HepG2 (cell line): Measurements from ENCODE around the gene DHTKD1. TPM values are rescaled to one million over a fixed set of nuclear protein-coding genes. Genes with fewer than 3 reads are reported as not detected.

ENCODE experiments used
- ATAC-seq: fragments of 200-7000 bp; cut with Tn5 transposase; 3 replicates; pipeline ENCODE4 v1.9.1; 2020; ENCODE audit warnings: mild to moderate bottlenecking, moderate library complexity
- BruUV-seq: library from RNA; stranded (reverse); fragments of 400-500 nt; replicated peaks from 2 replicates; lab custom pipeline; 2021; lab: Mats Ljungman, UMichigan
- CTCF ChIA-PET: fragments of 300-600 bp; formaldehyde crosslinking; extraction: SDS; loops from one replicate; lab custom pipeline; 2021; ENCODE audit warnings: low total read pairs, inconsistent platforms, low intra/inter-chr PET ratio; lab: Yijun Ruan, JAX
- POLR2A ChIA-PET: fragments of 350-600 bp; sonication (Branson Sonifier 250); formaldehyde crosslinking; loops from one replicate; lab custom pipeline; 2020; ENCODE audit warnings: antibody characterized with exemption, inconsistent platforms; lab: Yijun Ruan, JAX
- DNase-seq: peaks from one replicate; pipeline ENCODE4 v3.0.0-alpha.2; 2015; ENCODE audit warnings: low spot score
- FAIRE-seq: peaks from 3 replicates; lab custom pipeline; 2011; peaks lifted over from hg19 to GRCh38; lab: Jason Lieb, UNC
- H2AFZ ChIP-seq: one replicate; pipeline ENCODE4 v1.6.1; 2011; ENCODE audit warnings: low read length, inconsistent platforms
- H3K27ac ChIP-seq: fragments of 300-600 bp; 3 replicates; pipeline ENCODE4 v1.8.0; 2011; ENCODE audit warnings: mixed run types, mild to moderate bottlenecking, mixed read lengths, low read length, inconsistent platforms; ENCODE audit not compliant: insufficient read depth; ENCODE audit errors: extremely low read length
- H3K27me3 ChIP-seq, 2 experiments: fragments of 200-600 bp in 1 of 2; 2 replicates in 1 of 2; 3 replicates in 1 of 2; pipeline versions ENCODE4 v1.6.0 to v1.8.0; 2011; ENCODE audit warnings: low read length in 2 of 2, mild to moderate bottlenecking in 2 of 2, moderate library complexity in 2 of 2, inconsistent platforms in 1 of 2; ENCODE audit not compliant: insufficient read depth in 2 of 2, control insufficient read depth in 1 of 2
- H3K36me3 ChIP-seq, 2 experiments: fragments of 200-600 bp in 1 of 2; replicated peaks in 1 of 2; 2 replicates in 1 of 2; 3 replicates in 1 of 2; pipeline versions ENCODE4 v1.5.1 to v1.8.0; 2011; ENCODE audit warnings: low read length in 2 of 2, inconsistent platforms in 1 of 2; ENCODE audit not compliant: insufficient read depth in 2 of 2, control insufficient read depth in 1 of 2
- H3K4me1 ChIP-seq: 2 replicates; pipeline ENCODE4 v1.5.1; 2012; ENCODE audit warnings: low read length, inconsistent platforms; ENCODE audit not compliant: insufficient read depth
- H3K4me2 ChIP-seq: 2 replicates; pipeline ENCODE4 v1.6.0; 2011; ENCODE audit warnings: low read depth, low read length, inconsistent platforms
- H3K4me3 ChIP-seq, 3 experiments: fragments of 200-600 bp in 1 of 3; sonication (generic), shearing (Covaris generic) in 1 of 3; replicated peaks in 1 of 3; 2 replicates each; pipeline ENCODE4 v1.5.1; 2011 to 2016; ENCODE audit warnings: low read length in 3 of 3, inconsistent platforms in 2 of 3, low read depth in 2 of 3, mild to moderate bottlenecking in 2 of 3, control low read depth in 1 of 3, mixed read lengths in 1 of 3; ENCODE audit not compliant: insufficient read depth in 1 of 3
- H3K79me2 ChIP-seq: one replicate; pipeline ENCODE4 v1.6.1; 2011; ENCODE audit warnings: low read length, inconsistent platforms; ENCODE audit not compliant: insufficient read depth
- H3K9ac ChIP-seq: 2 replicates; pipeline ENCODE4 v1.6.0; 2011; ENCODE audit warnings: mild to moderate bottlenecking, low read depth, low read length, inconsistent platforms; ENCODE audit not compliant: insufficient read depth
- H3K9me3 ChIP-seq: 2 replicates; pipeline ENCODE4 v1.5.1; 2012; ENCODE audit warnings: mild to moderate bottlenecking, low read length
- H4K20me1 ChIP-seq: 2 replicates; pipeline ENCODE4 v1.6.0; 2011; ENCODE audit warnings: inconsistent platforms, mild to moderate bottlenecking, low read length, moderate library complexity; ENCODE audit not compliant: insufficient read depth
- CHCHD3 ChIP-seq: sonication (generic); formaldehyde crosslinking; IDR thresholded peaks from 2 replicates; pipeline ENCODE4 v1.8.0; 2022; ENCODE audit warnings: mild to moderate bottlenecking, missing genetic modification reagents, moderate library complexity
- HNRNPH1 ChIP-seq: fragments of 200-400 bp; formaldehyde crosslinking; optimal IDR thresholded peaks from 2 replicates; pipeline ENCODE3; 2017; ENCODE audit warnings: mild to moderate bottlenecking, low read depth, low read length
- ISX ChIP-seq: sonication (generic); formaldehyde crosslinking; conservative IDR thresholded peaks from 2 replicates; pipeline ENCODE4 v1.5.0; 2020; ENCODE audit warnings: missing genetic modification reagents
- MXD1 ChIP-seq: sonication (generic); formaldehyde crosslinking; IDR thresholded peaks from 2 replicates; pipeline ENCODE4 v1.4.0; 2020; ENCODE audit warnings: mild to moderate bottlenecking, missing genetic modification reagents
- NCOA2 ChIP-seq: sonication (generic); formaldehyde crosslinking; IDR thresholded peaks from 2 replicates; pipeline ENCODE4 v1.8.0; 2022; ENCODE audit warnings: inconsistent platforms
- PAX8 ChIP-seq: sonication (generic); formaldehyde crosslinking; IDR thresholded peaks from 2 replicates; pipeline ENCODE4 v1.8.0; 2022; ENCODE audit warnings: mild to moderate bottlenecking, missing genetic modification reagents, borderline replicate concordance
- SMAD9 ChIP-seq: sonication (generic); formaldehyde crosslinking; IDR thresholded peaks from 2 replicates; pipeline ENCODE4 v1.5.1; 2020; ENCODE audit warnings: mild to moderate bottlenecking, missing genetic modification reagents
- SP1 ChIP-seq, 2 experiments: fragments of 450-650 bp in 1 of 2; sonication (generic) in 1 of 2; formaldehyde crosslinking in 1 of 2; IDR thresholded peaks; 2 replicates each; pipeline versions ENCODE4 v1.4.0 to v1.6.1; 2016 to 2020; ENCODE audit warnings: missing genetic modification reagents in 1 of 2
- SRY ChIP-seq: sonication (generic); formaldehyde crosslinking; IDR thresholded peaks from 2 replicates; pipeline ENCODE4 v1.8.0; 2022; ENCODE audit warnings: mild to moderate bottlenecking, missing genetic modification reagents
- TBX3 ChIP-seq: fragments of 450-650 bp; IDR thresholded peaks from 2 replicates; pipeline ENCODE4 v1.6.1; 2017; ENCODE audit warnings: antibody characterized with exemption, mild to moderate bottlenecking, inconsistent platforms, borderline replicate concordance
- ZFP36L2 ChIP-seq: sonication (generic); formaldehyde crosslinking; IDR thresholded peaks from 2 replicates; pipeline ENCODE4 v1.4.0; 2020; ENCODE audit warnings: missing genetic modification reagents
- ZNF382 ChIP-seq: sonication (generic); formaldehyde crosslinking; IDR thresholded peaks from 2 replicates; pipeline ENCODE4 v1.5.0; 2020; ENCODE audit warnings: missing genetic modification reagents, mild to moderate bottlenecking, borderline replicate concordance
- ZNF672 ChIP-seq: sonication (generic); formaldehyde crosslinking; IDR thresholded peaks from 2 replicates; pipeline ENCODE4 v1.8.1; 2022; ENCODE audit warnings: missing genetic modification reagents
- WGBS: methylation state at CpG from one replicate; pipeline ENCODE4 v1.1.6; 2017; ENCODE audit warnings: low lambda C conversion rate; 5-methylcytosine and 5-hydroxymethylcytosine counted together
- in situ Hi-C: cut with HindIII; loops from 2 replicates; pipeline ENCODE4 v1.10.0; 2017; ENCODE audit warnings: low pct_unique_long_range_greater_than_20kb; ENCODE audit not compliant: extremely low pct_ligation_motif_present
- intact Hi-C: fragments of 100-400 bp; cut with micrococcal nuclease; formaldehyde crosslinking; loops from one replicate; pipeline ENCODE4 v1.10.0; 2022; ENCODE audit not compliant: unreplicated experiment
- polyA plus RNA-seq, 8 experiments: library from polyadenylated mRNA; depleted of rRNA in 3 of 8; stranded (reverse) in 7 of 8; unstranded in 1 of 8; fragments of >200 nt; fragmentation: Illumina TruSeq in 4 of 8; extraction: Trizol in 4 of 8; gene quantifications; 2 replicates each; pipeline versions ENCODE4 v1.2.1 to v1.2.3, GENCODE V29; 2011 to 2016; ENCODE audit warnings: low read depth in 4 of 8, missing spikeins in 1 of 8, mixed read lengths in 1 of 8; ENCODE audit not compliant: insufficient read depth in 1 of 8
- total RNA-seq, 5 experiments: library from RNA; depleted of rRNA; stranded (reverse); fragments of >200 nt; fragmentation: Illumina TruSeq; extraction: Trizol; gene quantifications; 2 replicates each; pipeline ENCODE4 v1.2.3, GENCODE V29; 2016; ENCODE audit warnings: low read depth in 1 of 5

DHTKD1 gene
- total and polyA plus RNA-seq, 2 of the 13 experiments (the other 11 are each of a cell fraction or from before 2014, with no cell fraction given) = 9.6 to 14.1 TPM

GRCh38 chr10:12048547-12048946 lies 20.2 kb upstream of the DHTKD1 start:
- Histone ChIP-seq H2AFZ (no peak overlapping the region), H3K4me1 (peaks cover 39% of the 10 kb centered on the region), H3K4me2 (no peak overlapping the region), H3K27ac (no peak overlapping the region), H3K9me3 (no peaks in the 10 kb centered on the region), H3K27me3 (no peaks in the 10 kb centered on the region), H3K9ac (no peak overlapping the region), H3K79me2 (no peaks in the 10 kb centered on the region), H3K36me3 (no peaks in the 10 kb centered on the region), H4K20me1 (no peaks in the 10 kb centered on the region), H3K4me3 (no peak overlapping the region)
- DNase-seq (no peak), ATAC-seq (no peak), FAIRE-seq (no peak)
- 68% methylated on average over 8 of the region's 8 CpGs for WGBS
- BruUV-seq = no TSS peak
- ChIA-PET CTCF (no interaction called here), POLR2A (no interaction called here)
- TF ChIP-seq ISX (CRISPR knock-in tag) = no peak
- no peak for TF ChIP-seq NCOA2
- no peak for TF ChIP-seq TBX3
- TF ChIP-seq MXD1 (CRISPR knock-in tag) = no peak
- TF ChIP-seq SRY (CRISPR knock-in tag) = no peak
- TF ChIP-seq PAX8 (CRISPR knock-in tag) = no peak
- TF ChIP-seq ZNF382 (CRISPR knock-in tag) = no peak
- TF ChIP-seq ZNF672 (CRISPR knock-in tag) = no peak
- TF ChIP-seq CHCHD3 (CRISPR knock-in tag) = no peak
- no peak for TF ChIP-seq SP1 (IDR thresholded peaks at IDR 0.05)
- no peak for TF ChIP-seq SP1 (CRISPR knock-in tag; IDR thresholded peaks at IDR 0.05)
- TF ChIP-seq SMAD9 (CRISPR knock-in tag) = no peak
- no peak for TF ChIP-seq ZFP36L2 (CRISPR knock-in tag)
- no peak for TF ChIP-seq HNRNPH1
- in situ Hi-C loops (no loop called here), intact Hi-C loops (no loop called here)
